HepG2 (cell line): Measurements from ENCODE around the gene LYZL1. TPM values are rescaled to one million over a fixed set of nuclear protein-coding genes. Genes with fewer than 3 reads are reported as not detected.

Experiments
- ATAC-seq: fragments of 200-7000 bp; cut with Tn5 transposase; 3 replicates; pipeline ENCODE4 v1.9.1; 2020; ENCODE audit warnings: mild to moderate bottlenecking, moderate library complexity
- BruUV-seq: library from RNA; stranded (reverse); fragments of 400-500 nt; replicated peaks from 2 replicates; lab custom pipeline; 2021; lab: Mats Ljungman, UMichigan
- CTCF ChIA-PET: fragments of 300-600 bp; formaldehyde crosslinking; extraction: SDS; loops from one replicate; lab custom pipeline; 2021; ENCODE audit warnings: low total read pairs, inconsistent platforms, low intra/inter-chr PET ratio; lab: Yijun Ruan, JAX
- POLR2A ChIA-PET: fragments of 350-600 bp; sonication (Branson Sonifier 250); formaldehyde crosslinking; loops from one replicate; lab custom pipeline; 2020; ENCODE audit warnings: antibody characterized with exemption, inconsistent platforms; lab: Yijun Ruan, JAX
- DNase-seq: peaks from one replicate; pipeline ENCODE4 v3.0.0-alpha.2; 2015; ENCODE audit warnings: low spot score
- FAIRE-seq: peaks from 3 replicates; lab custom pipeline; 2011; peaks lifted over from hg19 to GRCh38; lab: Jason Lieb, UNC
- H2AFZ ChIP-seq: one replicate; pipeline ENCODE4 v1.6.1; 2011; ENCODE audit warnings: low read length, inconsistent platforms
- H3K27ac ChIP-seq: fragments of 300-600 bp; 3 replicates; pipeline ENCODE4 v1.8.0; 2011; ENCODE audit warnings: mixed run types, mild to moderate bottlenecking, mixed read lengths, low read length, inconsistent platforms; ENCODE audit not compliant: insufficient read depth; ENCODE audit errors: extremely low read length
- H3K27me3 ChIP-seq, 2 experiments: fragments of 200-600 bp in 1 of 2; 2 replicates in 1 of 2; 3 replicates in 1 of 2; pipeline versions ENCODE4 v1.6.0 to v1.8.0; 2011; ENCODE audit warnings: low read length in 2 of 2, mild to moderate bottlenecking in 2 of 2, moderate library complexity in 2 of 2, inconsistent platforms in 1 of 2; ENCODE audit not compliant: insufficient read depth in 2 of 2, control insufficient read depth in 1 of 2
- H3K36me3 ChIP-seq, 2 experiments: fragments of 200-600 bp in 1 of 2; replicated peaks in 1 of 2; 2 replicates in 1 of 2; 3 replicates in 1 of 2; pipeline versions ENCODE4 v1.5.1 to v1.8.0; 2011; ENCODE audit warnings: low read length in 2 of 2, inconsistent platforms in 1 of 2; ENCODE audit not compliant: insufficient read depth in 2 of 2, control insufficient read depth in 1 of 2
- H3K4me1 ChIP-seq: 2 replicates; pipeline ENCODE4 v1.5.1; 2012; ENCODE audit warnings: low read length, inconsistent platforms; ENCODE audit not compliant: insufficient read depth
- H3K4me2 ChIP-seq: 2 replicates; pipeline ENCODE4 v1.6.0; 2011; ENCODE audit warnings: low read depth, low read length, inconsistent platforms
- H3K4me3 ChIP-seq, 3 experiments: fragments of 200-600 bp in 1 of 3; sonication (generic), shearing (Covaris generic) in 1 of 3; replicated peaks in 1 of 3; 2 replicates each; pipeline ENCODE4 v1.5.1; 2011 to 2016; ENCODE audit warnings: low read length in 3 of 3, inconsistent platforms in 2 of 3, low read depth in 2 of 3, mild to moderate bottlenecking in 2 of 3, control low read depth in 1 of 3, mixed read lengths in 1 of 3; ENCODE audit not compliant: insufficient read depth in 1 of 3
- H3K79me2 ChIP-seq: one replicate; pipeline ENCODE4 v1.6.1; 2011; ENCODE audit warnings: low read length, inconsistent platforms; ENCODE audit not compliant: insufficient read depth
- H3K9ac ChIP-seq: 2 replicates; pipeline ENCODE4 v1.6.0; 2011; ENCODE audit warnings: mild to moderate bottlenecking, low read depth, low read length, inconsistent platforms; ENCODE audit not compliant: insufficient read depth
- H3K9me3 ChIP-seq: 2 replicates; pipeline ENCODE4 v1.5.1; 2012; ENCODE audit warnings: mild to moderate bottlenecking, low read length
- H4K20me1 ChIP-seq: 2 replicates; pipeline ENCODE4 v1.6.0; 2011; ENCODE audit warnings: inconsistent platforms, mild to moderate bottlenecking, low read length, moderate library complexity; ENCODE audit not compliant: insufficient read depth
- ATF4 ChIP-seq, 2 experiments: fragments of 450-650 bp in 1 of 2; sonication (generic) in 1 of 2; formaldehyde crosslinking; IDR thresholded peaks; 2 replicates each; pipeline versions ENCODE4 v1.5.0 to v1.8.0; 2020 to 2022; ENCODE audit warnings: mild to moderate bottlenecking in 1 of 2, missing genetic modification reagents in 1 of 2
- FIP1L1 ChIP-seq: fragments of 200-400 bp; formaldehyde crosslinking; IDR thresholded peaks from 2 replicates; pipeline ENCODE4 v1.6.1; 2018; ENCODE audit warnings: low read depth, mild to moderate bottlenecking, low read length, moderate library complexity, borderline replicate concordance; ENCODE audit not compliant: insufficient read depth
- HOXA5 ChIP-seq: sonication (generic); formaldehyde crosslinking; IDR thresholded peaks from 2 replicates; pipeline ENCODE4 v1.4.0; 2020; ENCODE audit warnings: missing genetic modification reagents
- IKZF1 ChIP-seq: fragments of 450-650 bp; IDR thresholded peaks from 2 replicates; pipeline ENCODE4 v1.7.1; 2016
- XRCC5 ChIP-seq: fragments of 200-400 bp; formaldehyde crosslinking; optimal IDR thresholded peaks from 2 replicates; pipeline ENCODE3; 2017; ENCODE audit warnings: mild to moderate bottlenecking, low read length
- ZBTB10 ChIP-seq: sonication (generic); formaldehyde crosslinking; IDR thresholded peaks from 2 replicates; pipeline ENCODE4 v1.4.0; 2020; ENCODE audit warnings: missing genetic modification reagents, borderline replicate concordance
- ZFP90 ChIP-seq: sonication (generic); formaldehyde crosslinking; IDR thresholded peaks from 2 replicates; pipeline ENCODE4 v1.8.0; 2022; ENCODE audit warnings: missing genetic modification reagents, mild to moderate bottlenecking, inconsistent platforms, borderline replicate concordance
- ZNF281 ChIP-seq: sonication (generic); formaldehyde crosslinking; IDR thresholded peaks from 2 replicates; pipeline ENCODE4 v1.4.0; 2020; ENCODE audit warnings: missing genetic modification reagents, borderline replicate concordance
- ZNF44 ChIP-seq: sonication (generic); formaldehyde crosslinking; IDR thresholded peaks from 2 replicates; pipeline ENCODE4 v1.5.1; 2020; ENCODE audit warnings: mild to moderate bottlenecking, missing genetic modification reagents
- WGBS: methylation state at CpG from one replicate; pipeline ENCODE4 v1.1.6; 2017; ENCODE audit warnings: low lambda C conversion rate; 5-methylcytosine and 5-hydroxymethylcytosine counted together
- in situ Hi-C: cut with HindIII; loops from 2 replicates; pipeline ENCODE4 v1.10.0; 2017; ENCODE audit warnings: low pct_unique_long_range_greater_than_20kb; ENCODE audit not compliant: extremely low pct_ligation_motif_present
- intact Hi-C: fragments of 100-400 bp; cut with micrococcal nuclease; formaldehyde crosslinking; loops from one replicate; pipeline ENCODE4 v1.10.0; 2022; ENCODE audit not compliant: unreplicated experiment
- polyA plus RNA-seq, 8 experiments: library from polyadenylated mRNA; depleted of rRNA in 3 of 8; stranded (reverse) in 7 of 8; unstranded in 1 of 8; fragments of >200 nt; fragmentation: Illumina TruSeq in 4 of 8; extraction: Trizol in 4 of 8; gene quantifications; 2 replicates each; pipeline versions ENCODE4 v1.2.1 to v1.2.3, GENCODE V29; 2011 to 2016; ENCODE audit warnings: low read depth in 4 of 8, missing spikeins in 1 of 8, mixed read lengths in 1 of 8; ENCODE audit not compliant: insufficient read depth in 1 of 8
- total RNA-seq, 5 experiments: library from RNA; depleted of rRNA; stranded (reverse); fragments of >200 nt; fragmentation: Illumina TruSeq; extraction: Trizol; gene quantifications; 2 replicates each; pipeline ENCODE4 v1.2.3, GENCODE V29; 2016; ENCODE audit warnings: low read depth in 1 of 5
- TF ChIP-seq, protein P1 (sequence below): sonication (generic); formaldehyde crosslinking; IDR thresholded peaks from 2 replicates; pipeline ENCODE4 v1.4.0; 2020; ENCODE audit warnings: mild to moderate bottlenecking, missing genetic modification reagents, borderline replicate concordance

LYZL1 gene
- total and polyA plus RNA-seq, 2 of the 13 experiments (the other 11 are each of a cell fraction or from before 2014, with no cell fraction given) = not detected

- Histone ChIP-seq H3K9me3 (no peaks in the 10 kb centered on the region), H3K36me3 (no peaks in the 10 kb centered on the region), H3K4me2 (no peak overlapping the region), H4K20me1 (no peaks in the 10 kb centered on the region), H3K9ac (no peak overlapping the region), H3K27ac (no peak overlapping the region), H2AFZ (no peak overlapping the region)
- FAIRE-seq = no peak
- DNase-seq = no peak
- WGBS = 59% methylated on average over 12 of the region's 15 CpGs
- BruUV-seq = no TSS peak
- no peak for TF ChIP-seq IKZF1
- TF ChIP-seq ZBTB10 (CRISPR knock-in tag) = no peak
- no peak for TF ChIP-seq ZNF44
- no peak for TF ChIP-seq FIP1L1
- TF ChIP-seq XRCC5 = no peak
- TF ChIP-seq, protein P1, sequence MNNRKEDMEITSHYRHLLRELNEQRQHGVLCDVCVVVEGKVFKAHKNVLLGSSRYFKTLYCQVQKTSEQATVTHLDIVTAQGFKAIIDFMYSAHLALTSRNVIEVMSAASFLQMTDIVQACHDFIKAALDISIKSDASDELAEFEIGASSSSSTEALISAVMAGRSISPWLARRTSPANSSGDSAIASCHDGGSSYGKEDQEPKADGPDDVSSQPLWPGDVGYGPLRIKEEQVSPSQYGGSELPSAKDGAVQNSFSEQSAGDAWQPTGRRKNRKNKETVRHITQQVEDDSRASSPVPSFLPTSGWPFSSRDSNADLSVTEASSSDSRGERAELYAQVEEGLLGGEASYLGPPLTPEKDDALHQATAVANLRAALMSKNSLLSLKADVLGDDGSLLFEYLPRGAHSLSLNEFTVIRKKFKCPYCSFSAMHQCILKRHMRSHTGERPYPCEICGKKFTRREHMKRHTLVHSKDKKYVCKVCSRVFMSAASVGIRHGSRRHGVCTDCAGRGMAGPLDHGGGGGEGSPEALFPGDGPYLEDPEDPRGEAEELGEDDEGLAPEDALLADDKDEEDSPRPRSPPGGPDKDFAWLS (CRISPR knock-in tag) = no peak
- no peak for TF ChIP-seq ZNF281
- TF ChIP-seq ZFP90 (CRISPR knock-in tag) = no peak
- TF ChIP-seq ATF4 (CRISPR knock-in tag; IDR thresholded peaks at IDR 0.05) = no peak
- no peak for TF ChIP-seq HOXA5 (CRISPR knock-in tag)
- TF ChIP-seq, all 625 proteins: peak for 0
- in situ Hi-C loops (loop anchor here (10.0 kb wide), 1 partner anchor 134 kb away; no protein-coding TSS in a partner anchor), intact Hi-C loops (loop anchor here (1.0 to 2.0 kb wide), 3 partner anchors 63 to 204 kb away; no protein-coding TSS in a partner anchor)
- Histone ChIP-seq H3K4me3 (no peak overlapping the region), H3K27me3 (no peaks in the 10 kb centered on the region), H3K79me2 (no peaks in the 10 kb centered on the region), H3K4me1 (peaks cover 14% of the 10 kb centered on the region)
- no peak for ATAC-seq
- CTCF ChIA-PET = interaction anchor here (1.5 to 1.9 kb wide), 3 partner anchors 63 to 151 kb away, joined by 4 to 6 read pairs (median 5); no protein-coding TSS in a partner anchor
- POLR2A ChIA-PET = no interaction called here
Measured at GRCh38 chr10:29240986-29241660, 47.7 kb upstream of the LYZL1 start.
